GM19238 (cell line): Measurements from ENCODE around the gene ARL6IP4.
"Not testable (repeated sequence)": the region's sequence is repeated elsewhere in the genome, so short reads cannot be mapped to it uniquely, and the experiment has no call there.

Experiments used
- DNase-seq: peaks from one replicate; pipeline ENCODE4 v3.0.0; 2011; ENCODE audit warnings: low spot score; ENCODE audit not compliant: insufficient read length

The ARL6IP4 gene

GRCh38 chr12:122980183-122981035 lies at the start of gene ARL6IP4:
Gene ARL6IP4, plus strand, starts transcription at chr12:122980681. Its CDS starts 459 bp downstream, at chr12:122981140.
- peak; percentile 91 for DNase-seq

- no peak for DNase-seq
These were observed 48.3 kb upstream of the ARL6IP4 start for GRCh38 chr12:122932207-122932606.

GRCh38 chr12:122934722-122935121 lies 45.8 kb upstream of the ARL6IP4 start:
- DNase-seq: no peak

- no peak for DNase-seq
These were observed 45.2 kb upstream of the ARL6IP4 start for GRCh38 chr12:122935318-122935717.

- DNase-seq: no peak
These were observed 42.8 kb upstream of the ARL6IP4 start for GRCh38 chr12:122937622-122938091.

- no peak for DNase-seq
These were observed 41.4 kb upstream of the ARL6IP4 start for GRCh38 chr12:122939125-122939524.

- DNase-seq: not testable (repeated sequence)
These were observed 39.1 kb upstream of the ARL6IP4 start for GRCh38 chr12:122941351-122941750.

- DNase-seq: no peak
These were observed 37.8 kb upstream of the ARL6IP4 start for GRCh38 chr12:122942637-122943036.

- no peak for DNase-seq
These were observed 37.3 kb upstream of the ARL6IP4 start for GRCh38 chr12:122943196-122943595.

- no peak for DNase-seq
These were observed 35.6 kb upstream of the ARL6IP4 start for GRCh38 chr12:122944605-122945592.

- peak; percentile 55 for DNase-seq
These were observed 33.7 kb upstream of the ARL6IP4 start for GRCh38 chr12:122946690-122947341.

- DNase-seq: no peak
These were observed 33.1 kb upstream of the ARL6IP4 start for GRCh38 chr12:122947352-122947792.

- DNase-seq: no peak
These were observed 31.9 kb upstream of the ARL6IP4 start for GRCh38 chr12:122948605-122949004.

GRCh38 chr12:122949405-122949804 lies 31.1 kb upstream of the ARL6IP4 start:
- no peak for DNase-seq

- DNase-seq: no peak
These were observed 30.4 kb upstream of the ARL6IP4 start for GRCh38 chr12:122949816-122950675.

- DNase-seq: no peak
These were observed 29.1 kb upstream of the ARL6IP4 start for GRCh38 chr12:122951406-122951805.

- DNase-seq: peak; percentile 88
These were observed 28.2 kb upstream of the ARL6IP4 start for GRCh38 chr12:122951979-122952892.

GRCh38 chr12:122955156-122955555 lies 25.3 kb upstream of the ARL6IP4 start:
- DNase-seq: no peak

GRCh38 chr12:122956035-122956434 lies 24.4 kb upstream of the ARL6IP4 start:
- DNase-seq: no peak
